ENCODE results near the gene RNASE4.
A peak's percentile ranks its signal among the peaks of the same experiment; 100 is the strongest.

Gene RNASE4

DNA sequence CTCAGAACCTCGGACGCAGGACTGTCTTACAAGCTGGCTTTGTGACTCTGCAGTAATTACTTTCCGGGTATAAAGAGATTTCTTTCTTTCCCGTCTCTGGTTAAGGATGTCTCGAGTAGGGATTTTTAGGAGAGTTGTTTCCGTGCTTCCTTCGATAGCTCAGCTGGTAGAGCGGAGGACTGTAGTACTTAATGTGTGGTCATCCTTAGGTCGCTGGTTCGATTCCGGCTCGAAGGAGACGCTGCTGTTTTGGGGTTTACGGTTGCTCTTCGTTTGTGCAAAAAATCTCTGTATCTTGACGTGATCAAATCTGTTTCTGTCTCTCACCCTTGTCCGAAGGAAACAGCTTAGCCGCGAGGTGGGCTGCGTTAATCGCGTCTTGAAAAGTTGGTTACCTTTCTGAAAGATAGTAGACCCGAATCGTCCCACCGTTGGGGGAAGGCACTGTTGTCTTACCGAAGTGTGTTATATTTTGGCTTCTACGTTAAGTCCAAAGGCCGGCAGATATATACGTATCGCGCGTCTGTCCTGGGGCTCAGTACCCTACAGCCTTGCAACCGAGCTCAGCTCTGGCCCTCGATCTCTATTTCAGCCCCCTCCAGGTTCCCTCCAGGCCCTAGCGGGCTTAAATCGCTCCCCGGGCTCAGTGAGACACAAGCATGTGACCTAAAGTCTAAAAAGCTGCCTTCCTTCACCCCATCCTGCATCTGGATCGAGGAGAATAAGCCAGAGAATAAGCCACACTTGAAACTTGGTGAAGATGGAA lies 1.1 kb upstream of the RNASE4 start:
- 0% methylated on average over 34 of the region's 38 CpGs for WGBS
- Histone ChIP-seq H3K27ac (ENCODE audit: low read length, poor library complexity, severe bottlenecking) (peak overlapping the region; percentile 96), H3K18ac (ENCODE audit: low read depth in 1 of 2, low read length in 2 of 2) (peak overlapping the region; percentile 84 to 97), H2AFZ (ENCODE audit: low read depth, low read length) (no peak overlapping the region), H3K4ac (ENCODE audit: low read depth in 1 of 2, low read length in 2 of 2) (peak overlapping the region; percentile 92 to 94), H2BK12ac (ENCODE audit: low read length in 2 of 2) (no peak overlapping the region), H4K8ac (ENCODE audit: low read length) (peak overlapping the region; percentile 94), H2AK5ac (ENCODE audit: low read length, severe bottlenecking) (peak overlapping the region; percentile 47), H3K9me3 (ENCODE audit: control insufficient read depth, low read length) (no peaks in the 10 kb centered on the region), H4K91ac (ENCODE audit: low read length) (peak overlapping the region; percentile 92), H3K9ac (ENCODE audit: low read length) (peak overlapping the region; percentile 100), H2BK120ac (ENCODE audit: low read depth, low read length) (peak overlapping the region; percentile 54), H3K79me1 (replicated peaks; ENCODE audit: low read length, poor library complexity, severe bottlenecking) (peaks cover 6% of the 10 kb centered on the region), H3K4me2 (ENCODE audit: low read length, poor library complexity, severe bottlenecking) (peak overlapping the region; percentile 83), H2BK5ac (ENCODE audit: low read depth, low read length, poor library complexity, severe bottlenecking) (no peak overlapping the region), H3K23ac (ENCODE audit: low read length in 2 of 2) (no peak overlapping the region), H3K36me3 (ENCODE audit: control insufficient read depth in 1 of 2, insufficient read depth in 2 of 2, low read depth in 1 of 2, low read length in 2 of 2) (no peaks in the 10 kb centered on the region), H3K4me3 (ENCODE audit: insufficient read depth in 1 of 2, low read depth in 1 of 2, low read length in 2 of 2) (peak overlapping the region; percentile 70 to 93), H3K4me1 (ENCODE audit: control insufficient read depth, insufficient read depth, low read depth, low read length) (peaks cover 2% of the 10 kb centered on the region), H2BK15ac (ENCODE audit: low read depth, poor library complexity, severe bottlenecking) (peak overlapping the region; percentile 97), H3K27me3 (ENCODE audit: control insufficient read depth in 1 of 2, insufficient read depth in 1 of 2, low read length in 2 of 2) (no peaks in the 10 kb centered on the region), H3K14ac (ENCODE audit: low read length in 2 of 2) (peak overlapping the region in 1 of 2 experiments; percentile 36)
- DNase-seq: peak; percentile 93

DNA sequence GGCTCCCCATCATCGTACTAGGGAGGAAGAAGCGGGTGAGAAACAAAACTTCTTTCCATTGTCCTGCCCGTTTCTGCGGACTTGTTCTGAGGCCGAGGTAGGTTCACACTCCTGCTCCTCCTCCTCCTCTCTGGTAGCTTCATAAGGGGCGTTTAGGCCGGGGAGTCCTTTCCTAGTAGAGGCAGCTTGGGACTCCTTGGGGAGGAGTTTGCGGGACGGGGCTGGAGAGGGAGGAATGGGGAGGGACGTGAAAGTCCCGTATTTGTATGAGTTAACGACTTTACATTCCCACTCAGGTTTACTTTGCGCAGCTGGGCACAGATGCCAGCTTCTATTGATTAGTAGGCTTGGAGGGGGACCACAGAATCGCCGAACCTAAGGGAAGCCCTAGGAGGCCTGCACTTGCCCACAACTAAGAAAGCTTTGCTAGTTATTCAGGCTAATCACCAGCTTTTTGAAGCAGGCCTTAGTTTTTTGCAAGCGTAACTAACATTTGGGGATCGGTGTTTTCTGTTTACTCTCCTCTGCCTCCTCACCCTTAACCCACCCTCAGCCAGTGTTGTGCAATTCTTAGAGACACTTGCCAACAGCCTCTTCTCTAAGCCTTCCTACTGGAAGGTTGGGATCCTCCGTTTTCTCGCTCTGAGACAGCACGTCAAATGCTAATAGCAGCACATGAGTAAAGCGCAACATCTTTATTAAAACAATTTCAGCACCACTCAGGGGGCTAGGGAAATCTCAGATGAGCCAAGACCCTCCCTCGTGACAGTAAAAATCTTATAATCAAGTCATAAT lies 499 bp downstream of the RNASE4 start:
- peak overlapping the region; percentile 100 for H3K9ac ChIP-seq (ENCODE audit: low read length)
- peak overlapping the region; percentile 62 for H4K8ac ChIP-seq (ENCODE audit: low read length)
- no peak overlapping the region for H3K23ac ChIP-seq (ENCODE audit: low read length in 2 of 2)
- peak overlapping the region in 1 of 2 experiments; percentile 78 for H3K4ac ChIP-seq (ENCODE audit: low read depth in 1 of 2, low read length in 2 of 2)
- peak overlapping the region; percentile 67 to 84 for H3K18ac ChIP-seq (ENCODE audit: low read depth in 1 of 2, low read length in 2 of 2)
- peak overlapping the region; percentile 54 for H2AFZ ChIP-seq (ENCODE audit: low read depth, low read length)
- no peaks in the 10 kb centered on the region for H3K36me3 ChIP-seq (ENCODE audit: control insufficient read depth in 1 of 2, insufficient read depth in 2 of 2, low read depth in 1 of 2, low read length in 2 of 2)
- peak overlapping the region in 1 of 2 experiments; percentile 29 for H2BK12ac ChIP-seq (ENCODE audit: low read length in 2 of 2)
- H2BK15ac ChIP-seq (ENCODE audit: low read depth, poor library complexity, severe bottlenecking): no peak overlapping the region
- H4K91ac ChIP-seq (ENCODE audit: low read length): no peak overlapping the region
- no peak overlapping the region for H2AK5ac ChIP-seq (ENCODE audit: low read length, severe bottlenecking)
- DNase-seq: peak; percentile 70
- no peaks in the 10 kb centered on the region for H3K9me3 ChIP-seq (ENCODE audit: control insufficient read depth, low read length)
- peaks cover 6% of the 10 kb centered on the region for H3K79me1 ChIP-seq (replicated peaks; ENCODE audit: low read length, poor library complexity, severe bottlenecking)
- H3K4me2 ChIP-seq (ENCODE audit: low read length, poor library complexity, severe bottlenecking): peak overlapping the region; percentile 83
- peak overlapping the region; percentile 49 for H3K27ac ChIP-seq (ENCODE audit: low read length, poor library complexity, severe bottlenecking)
- WGBS: 15% methylated on average over 16 of the region's 22 CpGs
- no peak overlapping the region for H2BK120ac ChIP-seq (ENCODE audit: low read depth, low read length)
- peak overlapping the region; percentile 73 to 93 for H3K4me3 ChIP-seq (ENCODE audit: insufficient read depth in 1 of 2, low read depth in 1 of 2, low read length in 2 of 2)
- H3K4me1 ChIP-seq (ENCODE audit: control insufficient read depth, insufficient read depth, low read depth, low read length): peaks cover 2% of the 10 kb centered on the region
- H2BK5ac ChIP-seq (ENCODE audit: low read depth, low read length, poor library complexity, severe bottlenecking): no peak overlapping the region
- peak overlapping the region in 1 of 2 experiments; percentile 53 for H3K14ac ChIP-seq (ENCODE audit: low read length in 2 of 2)
- no peaks in the 10 kb centered on the region for H3K27me3 ChIP-seq (ENCODE audit: control insufficient read depth in 1 of 2, insufficient read depth in 1 of 2, low read length in 2 of 2)

DNA sequence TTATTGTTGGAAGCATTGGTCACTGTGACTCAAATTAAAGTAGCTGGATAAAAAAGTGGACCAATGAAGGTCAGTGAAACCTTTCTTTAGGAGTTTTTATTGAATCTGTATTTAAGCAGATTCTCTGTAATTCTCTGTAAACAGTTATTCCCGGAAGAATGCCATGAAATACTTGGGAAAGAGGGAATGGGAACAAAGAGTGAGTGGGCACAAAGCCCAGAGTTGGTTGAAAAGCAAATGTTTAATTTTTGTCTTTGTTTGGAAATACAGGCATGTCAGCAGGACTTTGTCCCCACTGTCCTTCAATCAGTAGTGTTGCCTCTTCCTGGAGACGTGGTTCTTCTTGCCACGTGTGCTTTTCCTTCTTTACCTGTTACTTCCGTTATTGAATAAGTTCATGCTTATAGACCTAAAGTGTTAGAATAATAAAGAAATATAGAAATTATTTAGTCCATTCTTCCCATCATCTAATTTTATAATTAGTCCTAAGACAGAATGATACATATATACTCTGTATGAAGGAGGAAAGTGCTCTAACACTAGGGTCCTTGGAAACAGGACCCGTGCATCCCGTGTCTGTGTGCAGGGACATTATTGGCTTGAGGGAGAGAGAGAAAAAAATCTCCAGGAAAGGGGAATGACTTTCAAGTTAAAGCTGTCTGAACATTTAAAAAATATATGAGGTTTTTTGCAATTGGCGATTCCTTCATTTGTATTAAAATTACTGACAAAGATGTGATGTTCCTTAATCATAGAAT lies 2.2 kb downstream of the RNASE4 start:
- Histone ChIP-seq H3K4me1 (ENCODE audit: control insufficient read depth, insufficient read depth, low read depth, low read length) (no peaks in the 10 kb centered on the region), H4K8ac (ENCODE audit: low read length) (no peak overlapping the region), H2BK12ac (ENCODE audit: low read length in 2 of 2) (no peak overlapping the region), H2AFZ (ENCODE audit: low read depth, low read length) (no peak overlapping the region), H3K36me3 (ENCODE audit: control insufficient read depth in 1 of 2, insufficient read depth in 2 of 2, low read depth in 1 of 2, low read length in 2 of 2) (no peaks in the 10 kb centered on the region), H3K27ac (ENCODE audit: low read length, poor library complexity, severe bottlenecking) (no peak overlapping the region), H3K18ac (ENCODE audit: low read depth in 1 of 2, low read length in 2 of 2) (no peak overlapping the region), H4K91ac (ENCODE audit: low read length) (no peak overlapping the region), H3K14ac (ENCODE audit: low read length in 2 of 2) (no peak overlapping the region), H3K4me2 (ENCODE audit: low read length, poor library complexity, severe bottlenecking) (no peak overlapping the region), H3K4ac (ENCODE audit: low read depth in 1 of 2, low read length in 2 of 2) (no peak overlapping the region), H2AK5ac (ENCODE audit: low read length, severe bottlenecking) (no peak overlapping the region), H3K9ac (ENCODE audit: low read length) (peak overlapping the region; percentile 65), H3K23ac (ENCODE audit: low read length in 2 of 2) (no peak overlapping the region), H2BK120ac (ENCODE audit: low read depth, low read length) (no peak overlapping the region), H3K4me3 (ENCODE audit: insufficient read depth in 1 of 2, low read depth in 1 of 2, low read length in 2 of 2) (peak overlapping the region in 1 of 2 experiments; percentile 93), H3K9me3 (ENCODE audit: control insufficient read depth, low read length) (no peaks in the 10 kb centered on the region), H3K79me1 (replicated peaks; ENCODE audit: low read length, poor library complexity, severe bottlenecking) (peaks cover 6% of the 10 kb centered on the region), H2BK5ac (ENCODE audit: low read depth, low read length, poor library complexity, severe bottlenecking) (no peak overlapping the region), H2BK15ac (ENCODE audit: low read depth, poor library complexity, severe bottlenecking) (no peak overlapping the region), H3K27me3 (ENCODE audit: control insufficient read depth in 1 of 2, insufficient read depth in 1 of 2, low read length in 2 of 2) (no peaks in the 10 kb centered on the region)
- 97% methylated on average over 4 of the region's 7 CpGs for WGBS
- no peak for DNase-seq
